NCI-H1048 (cell line): ENCODE data around the gene KRTAP4-1.
"Not testable (repeated sequence)": the region's sequence is repeated elsewhere in the genome, so short reads cannot be mapped to it uniquely, and the experiment has no call there.

Experiments used
- DNase-seq: peaks from one replicate; lab custom pipeline; 2025; lab: John Stamatoyannopoulos, UW

The KRTAP4-1 gene

DNA sequence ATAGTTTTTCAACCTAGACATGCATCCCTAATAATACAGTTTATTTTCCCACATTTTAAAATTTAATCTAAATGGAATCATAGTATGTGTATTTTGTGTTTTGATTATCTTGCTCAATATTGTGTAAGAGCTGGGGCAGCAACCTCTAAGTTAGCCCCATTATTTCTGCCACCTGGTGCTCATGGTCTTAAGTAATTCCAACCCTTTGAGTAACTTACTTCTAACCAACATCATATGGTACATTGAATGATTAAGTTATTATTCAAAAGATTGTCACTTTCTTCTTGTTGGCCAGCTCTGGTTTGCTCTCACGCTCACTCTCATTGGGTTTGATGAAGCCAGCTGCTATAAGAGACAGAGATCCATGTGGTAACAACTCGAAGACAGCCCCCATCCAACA is 12.8 kb downstream of the KRTAP4-1 start:
- DNase-seq = no peak

DNA sequence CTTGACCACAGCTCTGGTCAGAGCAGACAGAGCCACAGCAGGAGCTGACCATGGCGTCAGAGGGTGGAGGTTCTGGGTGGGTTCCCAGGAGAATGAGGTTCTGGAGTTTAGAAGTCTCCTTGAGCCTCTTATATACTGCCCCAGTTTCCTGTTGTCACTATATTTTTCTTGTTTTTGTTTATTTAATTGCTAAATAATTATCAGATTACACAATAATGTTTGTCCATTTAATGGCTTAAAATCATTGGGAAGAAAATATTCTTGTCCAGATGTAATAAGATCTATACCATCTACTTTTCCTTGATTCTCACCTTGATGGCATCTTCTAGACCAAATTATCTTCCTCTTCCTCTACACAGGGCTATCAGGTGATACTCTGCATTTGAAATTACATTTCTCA is 16.6 kb downstream of the KRTAP4-1 start, which contains the start of gene KRTAP4-3:
KRTAP4-3 (minus strand) TSS at position 101 of the 400 bp plus-strand sequence; CDS start at position 52, 49 bp downstream.
- DNase-seq = no peak

DNA sequence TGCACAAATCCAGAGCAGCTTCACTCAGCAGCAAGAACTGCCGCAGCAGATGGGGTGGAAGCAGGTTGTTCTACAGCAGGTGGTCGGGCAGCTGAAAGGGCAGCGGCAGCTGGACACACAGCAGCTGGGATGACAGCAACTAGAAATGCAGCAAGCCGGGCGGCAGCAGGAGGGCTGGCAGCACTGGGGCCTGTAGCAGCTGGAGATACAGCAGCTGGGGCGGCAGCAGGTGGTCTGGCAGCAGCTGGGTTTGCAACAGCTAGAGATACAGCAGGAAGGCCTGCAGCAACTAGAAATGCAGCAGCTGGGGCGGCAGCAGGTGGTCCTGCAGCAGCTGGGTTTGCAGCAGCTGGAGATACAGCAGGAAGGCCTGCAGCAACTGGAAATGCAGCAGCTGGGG is 17.1 kb downstream of the KRTAP4-1 start:
- DNase-seq = no peak

DNA sequence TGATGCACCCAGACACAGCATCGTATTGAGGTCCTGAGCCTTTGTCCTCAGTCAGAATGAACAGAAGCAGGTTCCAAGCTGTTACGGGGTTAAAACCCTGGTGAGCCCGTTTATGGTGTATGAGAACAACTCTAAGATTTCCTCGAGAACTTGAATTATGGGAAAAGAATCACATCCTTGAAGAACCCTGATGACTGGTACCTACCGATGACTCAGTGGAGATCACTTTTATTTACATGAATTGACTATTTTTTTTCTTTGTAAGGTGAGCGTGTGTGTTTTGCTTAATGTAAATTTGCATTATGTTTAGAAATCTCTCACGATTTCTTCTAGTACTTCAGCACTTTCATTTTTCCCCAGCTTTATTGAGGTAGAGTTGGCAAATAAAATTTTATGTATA is 20.9 kb downstream of the KRTAP4-1 start:
- DNase-seq = no peak

DNA sequence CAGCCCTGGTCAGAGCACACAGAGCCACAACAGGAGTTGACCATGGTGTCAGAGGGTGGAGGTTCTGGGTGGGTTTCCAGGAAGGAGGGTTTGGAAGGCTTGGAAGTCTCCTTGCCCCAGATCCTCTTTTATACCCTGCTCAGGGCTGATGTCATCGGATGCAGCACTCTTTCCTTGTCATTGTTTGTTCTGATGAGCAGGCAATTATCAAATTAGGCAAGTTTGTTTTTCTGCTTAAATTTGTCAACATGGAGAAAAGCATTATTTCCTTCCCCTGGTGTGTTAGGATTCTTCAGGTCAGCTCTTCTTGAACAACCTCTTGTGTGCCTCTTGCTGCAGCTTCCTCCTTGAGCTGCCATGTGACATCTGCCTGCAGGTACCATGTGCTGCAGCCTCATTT is 24.1 kb downstream of the KRTAP4-1 start, which contains the start of gene KRTAP4-4:
KRTAP4-4 (minus strand) TSS at position 101 of the 400 bp plus-strand sequence; CDS start at position 44, 57 bp downstream.
- DNase-seq = no peak

DNA sequence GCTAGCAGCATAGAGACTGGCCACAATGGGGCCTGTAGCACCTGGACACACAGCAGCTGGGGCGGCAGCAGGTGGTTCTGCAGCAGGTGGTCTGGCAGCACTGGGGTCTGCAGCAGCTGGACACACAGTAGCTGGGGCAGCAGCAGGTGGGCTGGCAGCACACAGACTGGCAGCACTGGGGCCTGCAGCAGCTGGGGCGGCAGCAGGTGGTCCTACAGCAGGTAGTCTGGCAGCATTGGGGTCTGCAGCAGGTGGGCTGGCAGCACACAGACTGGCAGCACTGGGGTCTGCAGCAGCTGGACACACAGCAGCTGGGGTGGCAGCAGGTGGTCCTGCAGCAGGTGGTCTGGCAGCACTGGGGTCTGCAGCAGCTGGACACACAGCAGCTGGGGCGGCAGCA is 24.5 kb downstream of the KRTAP4-1 start:
- not testable (repeated sequence) for DNase-seq

DNA sequence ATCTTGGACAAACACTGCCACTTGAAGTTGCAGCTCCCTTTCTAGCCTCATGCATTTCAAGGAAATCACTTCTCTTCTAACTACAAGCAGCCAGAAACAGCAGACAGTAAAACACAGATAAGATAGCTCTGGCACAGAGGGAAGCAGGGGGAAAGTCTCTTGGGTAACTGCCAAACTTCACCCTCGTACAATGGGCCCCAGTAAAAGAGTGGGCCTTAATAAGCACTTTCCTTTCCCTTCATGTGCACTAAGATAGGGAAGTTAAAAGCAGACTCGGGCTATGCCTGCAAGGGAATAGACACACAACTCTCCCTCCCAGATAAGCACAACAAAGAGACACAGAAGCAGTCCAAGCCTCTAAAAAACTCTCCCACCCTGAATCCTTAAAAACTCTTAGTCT is 30.9 kb downstream of the KRTAP4-1 start:
- no peak for DNase-seq

DNA sequence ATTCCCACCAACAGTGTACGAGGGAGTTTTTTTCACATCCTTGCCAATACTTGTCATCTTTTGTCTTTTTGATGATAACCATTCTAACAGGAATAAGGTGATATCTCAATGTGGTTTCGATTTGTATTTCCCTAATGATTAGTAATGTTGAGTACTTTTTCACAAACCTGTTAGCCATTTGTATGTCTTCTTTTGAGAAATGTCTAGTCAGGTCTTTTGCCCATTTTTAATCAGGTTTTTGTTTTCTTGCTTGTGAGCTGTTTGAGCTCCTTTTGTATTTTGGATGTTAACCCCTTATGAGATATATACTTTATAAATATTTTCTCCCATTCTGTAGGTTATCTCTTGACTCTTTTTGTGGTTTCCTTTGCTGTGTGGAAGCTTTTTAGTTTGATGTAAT is 33.2 kb downstream of the KRTAP4-1 start:
- DNase-seq = no peak

DNA sequence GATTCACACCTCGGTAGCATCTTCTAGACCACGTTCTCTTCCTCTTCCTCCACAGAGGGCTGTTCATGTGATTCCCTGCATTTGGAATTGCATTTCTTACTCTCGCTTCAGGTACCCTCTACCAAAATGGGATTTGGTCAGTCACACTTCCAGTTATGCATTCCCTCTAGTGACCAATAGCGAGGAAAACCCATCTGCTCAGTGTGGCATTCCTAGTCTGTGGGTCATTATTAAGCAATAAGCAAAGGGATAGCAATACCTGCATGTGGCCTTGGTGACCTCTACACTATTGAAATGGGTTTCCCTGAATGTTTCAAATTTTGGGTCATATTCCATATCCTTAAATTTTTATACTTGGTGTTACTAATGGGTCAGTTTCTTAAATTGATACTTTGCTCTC is 34.7 kb downstream of the KRTAP4-1 start:
- DNase-seq = no peak

DNA sequence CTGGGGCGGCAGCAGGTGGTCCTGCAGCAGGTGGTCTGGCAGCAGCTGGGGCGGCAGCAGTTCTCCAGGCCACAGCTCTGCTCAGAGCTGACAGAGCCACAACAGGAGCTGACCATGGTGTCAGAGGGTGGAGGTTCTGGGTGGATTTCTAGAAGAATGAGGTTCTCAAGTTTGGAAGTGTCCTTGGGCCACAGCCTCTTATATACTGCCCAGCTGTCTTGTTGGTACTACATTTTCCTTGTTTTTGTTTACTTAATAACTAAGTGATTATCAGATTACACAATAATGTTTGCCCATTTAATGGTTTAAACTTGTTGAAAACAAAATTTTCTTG is 35.1 kb downstream of the KRTAP4-1 start, which contains the start of gene KRTAP4-5:
KRTAP4-5 (minus strand) TSS at position 174 of the 334 bp plus-strand sequence; CDS start at position 116, 58 bp downstream.
- DNase-seq = no peak

DNA sequence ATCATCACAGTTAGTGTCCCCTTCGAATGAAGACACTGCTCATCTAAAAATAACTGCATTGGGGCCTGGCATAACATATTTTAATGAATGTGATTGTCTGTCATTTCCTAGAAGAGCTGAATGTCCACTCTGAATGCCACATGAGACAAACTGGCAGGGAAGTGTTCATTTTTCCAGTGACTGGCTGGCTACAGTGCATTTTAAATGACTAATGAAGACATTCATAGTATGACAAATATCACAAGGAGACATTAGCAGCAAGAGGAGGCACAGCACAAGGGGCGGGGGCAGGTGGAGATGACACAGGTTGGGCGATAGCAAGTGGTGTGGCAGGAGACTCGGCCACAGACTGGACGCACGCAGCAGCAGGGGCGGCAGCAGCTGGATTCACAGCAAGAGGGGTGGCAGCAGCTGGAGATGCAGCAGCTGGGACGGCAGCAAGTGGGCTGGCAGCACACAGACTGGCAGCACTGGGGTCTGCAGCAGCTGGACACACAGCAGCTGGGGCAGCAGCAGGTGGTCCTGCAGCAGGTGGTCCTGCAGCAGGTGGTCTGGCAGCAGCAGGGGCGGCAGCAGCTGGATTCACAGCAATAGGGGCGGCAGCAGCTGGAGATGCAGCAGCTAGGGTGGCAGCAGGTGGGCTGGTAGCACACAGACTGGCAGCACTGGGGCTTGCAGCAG is 35.6 kb downstream of the KRTAP4-1 start:
- not testable (repeated sequence) for DNase-seq

DNA sequence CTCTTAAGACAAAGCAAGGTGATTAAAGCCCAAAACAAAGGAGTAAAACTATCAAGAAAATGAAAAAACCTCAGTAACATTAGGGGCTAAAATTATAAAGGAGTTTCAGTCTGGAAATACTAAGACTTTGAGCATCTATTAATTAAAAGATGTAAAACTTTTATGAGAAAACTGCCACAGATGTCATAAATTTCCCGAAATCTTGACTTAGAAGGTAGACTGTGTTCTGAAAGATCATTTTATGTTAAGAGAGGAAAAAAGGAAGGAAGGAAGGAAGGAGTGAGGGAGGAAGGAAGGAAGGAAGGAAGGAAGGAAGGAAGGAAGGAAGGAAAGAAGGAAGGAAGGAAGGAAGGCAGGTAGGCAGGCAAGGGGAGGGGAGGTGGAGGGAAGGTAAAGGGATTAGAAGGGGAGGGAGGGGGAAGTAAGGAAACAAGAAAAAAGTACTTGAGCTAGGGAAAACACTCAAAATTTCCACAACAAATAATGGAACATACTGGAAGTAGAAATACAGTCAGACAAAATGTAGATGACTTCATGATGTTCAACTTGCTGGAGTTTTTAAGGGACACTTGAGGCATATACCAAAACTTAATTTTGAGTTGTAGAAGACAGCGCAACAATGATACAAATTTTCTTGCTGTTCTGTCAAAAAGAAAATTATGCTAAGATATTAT is 37.0 kb downstream of the KRTAP4-1 start:
- DNase-seq = no peak

DNA sequence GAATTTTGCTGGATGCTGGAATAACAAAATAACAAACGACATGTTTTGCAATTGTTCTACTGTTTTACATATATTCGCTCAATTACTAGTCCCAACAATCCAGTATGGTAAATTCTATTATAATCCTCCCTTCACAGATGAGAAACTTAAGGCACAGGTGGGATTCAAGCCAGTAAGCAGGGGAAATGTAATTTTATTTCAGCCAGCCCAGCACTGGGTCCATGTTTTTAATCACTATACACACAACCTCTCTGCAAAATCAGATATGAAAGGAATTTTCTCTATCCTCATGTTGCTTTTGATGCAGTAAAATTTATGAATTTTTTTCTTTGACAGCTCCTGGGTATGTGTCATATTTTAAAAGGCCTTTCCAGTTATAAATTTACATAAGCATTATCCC is 39.5 kb downstream of the KRTAP4-1 start:
- DNase-seq = no peak

DNA sequence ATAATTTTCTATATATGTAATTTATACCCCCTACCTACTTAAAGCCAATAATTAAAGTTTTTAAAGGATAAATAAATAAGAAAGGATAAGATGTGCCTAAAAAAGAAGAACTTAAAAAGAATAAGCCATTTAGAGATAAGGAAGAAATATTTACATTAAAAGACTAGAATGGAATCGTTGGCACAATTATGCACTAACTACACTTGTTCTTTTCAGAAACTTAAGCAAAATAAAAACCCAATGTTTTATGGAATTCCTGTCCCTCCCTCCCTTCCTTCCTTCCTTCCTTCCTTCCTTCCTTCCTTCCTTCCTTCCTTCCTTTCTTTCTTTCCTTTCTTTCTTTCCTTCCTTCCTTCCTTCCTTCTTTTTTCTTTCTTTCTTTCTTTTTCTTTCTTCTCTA is 39.9 kb downstream of the KRTAP4-1 start:
- DNase-seq = no peak

DNA sequence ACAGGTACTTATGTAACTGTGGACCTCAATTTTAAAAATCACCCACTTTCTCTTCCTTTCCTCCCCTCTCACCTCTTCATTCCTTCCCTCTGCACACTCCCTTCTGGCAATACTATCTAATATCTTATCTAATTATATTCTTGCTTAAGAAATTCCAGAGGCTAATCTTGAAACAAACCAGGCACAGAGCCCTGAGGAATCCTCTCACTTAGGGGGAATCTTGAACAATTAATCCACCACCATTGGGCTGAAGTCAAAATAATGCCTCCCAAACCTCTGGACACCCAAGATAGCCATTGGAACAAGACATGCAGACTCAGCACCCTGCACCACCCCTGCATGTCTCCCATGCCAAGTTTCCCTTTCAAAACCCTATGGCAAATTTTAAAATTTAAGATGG is 43.4 kb downstream of the KRTAP4-1 start:
- no peak for DNase-seq

DNA sequence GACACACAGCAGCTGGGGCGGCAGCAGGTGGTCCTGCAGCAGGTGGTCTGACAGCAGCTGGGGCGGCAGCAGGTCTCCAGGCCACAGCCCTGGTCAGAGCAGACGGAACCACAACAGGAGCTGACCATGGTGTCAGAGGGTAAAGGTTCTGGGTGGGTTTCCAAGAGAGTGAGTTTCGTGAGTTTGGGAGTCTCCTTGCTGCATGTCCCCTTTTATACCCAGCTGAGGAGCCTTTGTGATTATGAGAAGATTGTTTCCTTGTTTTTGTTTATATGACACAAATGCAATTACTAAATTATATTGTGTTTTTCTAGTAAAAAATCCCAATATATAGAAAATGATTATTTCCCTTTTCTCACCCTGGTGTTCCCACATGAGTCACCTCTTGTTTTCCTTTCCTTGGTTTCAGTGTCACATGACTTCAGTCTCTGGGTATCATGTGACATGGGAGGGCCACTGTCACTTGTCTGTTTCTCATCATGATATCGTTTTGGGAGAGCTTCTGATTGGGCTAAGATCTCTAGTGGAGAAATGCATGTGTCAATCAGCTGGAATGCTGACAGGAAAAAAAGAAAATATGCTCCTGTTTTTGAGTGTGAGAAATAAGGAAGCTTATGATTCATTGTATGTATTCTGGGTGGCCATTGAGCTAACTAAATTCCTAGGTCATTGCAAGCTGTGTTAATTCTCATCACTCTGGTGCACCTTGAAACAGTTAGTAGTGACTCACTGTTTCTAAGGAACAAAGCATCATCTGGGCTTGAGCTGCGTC is 44.2 kb downstream of the KRTAP4-1 start, which contains the start of gene KRTAP4-6:
KRTAP4-6 (minus strand) TSS at position 185 of the 772 bp plus-strand sequence; CDS start at position 128, 57 bp downstream.
- no peak for DNase-seq

DNA sequence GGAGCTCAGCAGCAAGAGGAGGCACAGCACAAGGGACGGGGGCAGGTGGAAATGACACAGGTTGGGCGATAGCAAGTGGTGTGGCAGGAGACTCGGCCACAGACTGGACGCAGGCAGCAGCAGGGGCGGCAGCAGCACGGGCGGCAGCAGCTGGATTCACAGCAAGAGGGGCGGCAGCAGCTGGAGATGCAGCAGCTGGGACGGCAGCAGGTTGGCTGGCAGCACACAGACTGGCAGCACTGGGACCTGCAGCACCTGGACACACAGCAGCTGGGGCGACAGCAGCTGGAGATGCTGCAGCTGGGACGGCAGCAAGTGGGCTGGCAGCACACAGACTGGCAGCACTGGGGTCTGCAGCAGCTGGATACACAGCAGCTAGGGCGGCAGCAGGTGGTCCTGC is 44.8 kb downstream of the KRTAP4-1 start:
- DNase-seq = not testable (repeated sequence)
